ENCODE results near the gene C5orf15.

- TF ChIP-seq CEBPB (IDR thresholded peaks at IDR 0.05), result no peak
- no peak for TF ChIP-seq EGR1 (IDR thresholded peaks at IDR 0.05)
- no peak for TF ChIP-seq EP300 (IDR thresholded peaks at IDR 0.05; ENCODE audit: borderline replicate concordance)
- TF ChIP-seq RAD21 (IDR thresholded peaks at IDR 0.05; ENCODE audit: low read depth), result no peak
- TF ChIP-seq NFIC (IDR thresholded peaks at IDR 0.05), result no peak
- no peak for TF ChIP-seq FOXM1 (IDR thresholded peaks at IDR 0.05; ENCODE audit: borderline replicate concordance, low read depth)
- TF ChIP-seq YY1 (IDR thresholded peaks at IDR 0.05; ENCODE audit: low read depth), result no peak
- TF ChIP-seq, protein P1, sequence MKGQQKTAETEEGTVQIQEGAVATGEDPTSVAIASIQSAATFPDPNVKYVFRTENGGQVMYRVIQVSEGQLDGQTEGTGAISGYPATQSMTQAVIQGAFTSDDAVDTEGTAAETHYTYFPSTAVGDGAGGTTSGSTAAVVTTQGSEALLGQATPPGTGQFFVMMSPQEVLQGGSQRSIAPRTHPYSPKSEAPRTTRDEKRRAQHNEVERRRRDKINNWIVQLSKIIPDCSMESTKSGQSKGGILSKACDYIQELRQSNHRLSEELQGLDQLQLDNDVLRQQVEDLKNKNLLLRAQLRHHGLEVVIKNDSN (IDR thresholded peaks at IDR 0.05), result no peak
- no peak for TF ChIP-seq TAF1 (IDR thresholded peaks at IDR 0.05; ENCODE audit: low read depth)
- no peak for TF ChIP-seq CREB1 (IDR thresholded peaks at IDR 0.05; ENCODE audit: low read depth)
- no peak for TF ChIP-seq ZBTB7A (IDR thresholded peaks at IDR 0.05; ENCODE audit: low read depth)
- TF ChIP-seq MAX (IDR thresholded peaks at IDR 0.05), result no peak
- TF ChIP-seq, protein P2, sequence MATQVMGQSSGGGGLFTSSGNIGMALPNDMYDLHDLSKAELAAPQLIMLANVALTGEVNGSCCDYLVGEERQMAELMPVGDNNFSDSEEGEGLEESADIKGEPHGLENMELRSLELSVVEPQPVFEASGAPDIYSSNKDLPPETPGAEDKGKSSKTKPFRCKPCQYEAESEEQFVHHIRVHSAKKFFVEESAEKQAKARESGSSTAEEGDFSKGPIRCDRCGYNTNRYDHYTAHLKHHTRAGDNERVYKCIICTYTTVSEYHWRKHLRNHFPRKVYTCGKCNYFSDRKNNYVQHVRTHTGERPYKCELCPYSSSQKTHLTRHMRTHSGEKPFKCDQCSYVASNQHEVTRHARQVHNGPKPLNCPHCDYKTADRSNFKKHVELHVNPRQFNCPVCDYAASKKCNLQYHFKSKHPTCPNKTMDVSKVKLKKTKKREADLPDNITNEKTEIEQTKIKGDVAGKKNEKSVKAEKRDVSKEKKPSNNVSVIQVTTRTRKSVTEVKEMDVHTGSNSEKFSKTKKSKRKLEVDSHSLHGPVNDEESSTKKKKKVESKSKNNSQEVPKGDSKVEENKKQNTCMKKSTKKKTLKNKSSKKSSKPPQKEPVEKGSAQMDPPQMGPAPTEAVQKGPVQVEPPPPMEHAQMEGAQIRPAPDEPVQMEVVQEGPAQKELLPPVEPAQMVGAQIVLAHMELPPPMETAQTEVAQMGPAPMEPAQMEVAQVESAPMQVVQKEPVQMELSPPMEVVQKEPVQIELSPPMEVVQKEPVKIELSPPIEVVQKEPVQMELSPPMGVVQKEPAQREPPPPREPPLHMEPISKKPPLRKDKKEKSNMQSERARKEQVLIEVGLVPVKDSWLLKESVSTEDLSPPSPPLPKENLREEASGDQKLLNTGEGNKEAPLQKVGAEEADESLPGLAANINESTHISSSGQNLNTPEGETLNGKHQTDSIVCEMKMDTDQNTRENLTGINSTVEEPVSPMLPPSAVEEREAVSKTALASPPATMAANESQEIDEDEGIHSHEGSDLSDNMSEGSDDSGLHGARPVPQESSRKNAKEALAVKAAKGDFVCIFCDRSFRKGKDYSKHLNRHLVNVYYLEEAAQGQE (IDR thresholded peaks at IDR 0.05; ENCODE audit: low read depth), result no peak
These were observed 21.0 kb downstream of the C5orf15 start for GRCh38 chr5:133947431-133947841.
